H1 (cell line): ENCODE results near the gene NRL. TPM values are rescaled to one million over a fixed set of nuclear protein-coding genes. Genes with fewer than 3 reads are reported as not detected.

Source experiments
- CTCF ChIA-PET: fragments of 300-600 bp; sonication (Branson Sonifier 250); formaldehyde crosslinking; loops from one replicate; lab custom pipeline; 2021; ENCODE audit not compliant: partially characterized antibody; lab: Charles Lee
- POLR2A ChIA-PET: fragments of 300-600 bp; sonication (Branson Sonifier 250); formaldehyde crosslinking; loops from one replicate; lab custom pipeline; 2021; ENCODE audit warnings: inconsistent platforms; ENCODE audit not compliant: partially characterized antibody; lab: Charles Lee
- DNase-seq, 2 experiments: peaks; one replicate each; pipeline versions ENCODE4 v3.0.0 to v3.0.0-alpha.2; 2010 to 2022; ENCODE audit warnings: low spot score in 2 of 2, low read depth in 1 of 2, mixed read lengths in 1 of 2
- FAIRE-seq: peaks from 2 replicates; lab custom pipeline; 2011; peaks lifted over from hg19 to GRCh38; lab: Jason Lieb, UNC
- H2AFZ ChIP-seq: 2 replicates; pipeline ENCODE4 v1.8.1; 2012; ENCODE audit warnings: low read length, inconsistent platforms
- H2AK5ac ChIP-seq: 2 replicates; pipeline ENCODE4 v1.6.1; 2013; ENCODE audit warnings: low read depth, low read length
- H2BK120ac ChIP-seq: replicated peaks from 2 replicates; pipeline ENCODE3; 2013; ENCODE audit warnings: low read depth, low read length, inconsistent platforms
- H2BK12ac ChIP-seq: 2 replicates; pipeline ENCODE4 v1.6.1; 2013; ENCODE audit warnings: low read depth, low read length
- H2BK15ac ChIP-seq: 2 replicates; pipeline ENCODE4 v1.6.1; 2013; ENCODE audit warnings: low read length
- H2BK20ac ChIP-seq: 2 replicates; pipeline ENCODE4 v1.6.1; 2013; ENCODE audit warnings: low read length
- H2BK5ac ChIP-seq: 2 replicates; pipeline ENCODE4 v1.6.1; 2013; ENCODE audit warnings: low read depth, low read length
- H3K14ac ChIP-seq: 2 replicates; pipeline ENCODE4 v1.6.1; 2013; ENCODE audit warnings: inconsistent platforms; ENCODE audit not compliant: insufficient read length
- H3K18ac ChIP-seq: 2 replicates; pipeline ENCODE4 v1.6.1; 2013; ENCODE audit warnings: low read length; ENCODE audit errors: extremely low read depth
- H3K23ac ChIP-seq: 2 replicates; pipeline ENCODE4 v1.6.1; 2013; ENCODE audit warnings: inconsistent platforms; ENCODE audit not compliant: insufficient read length
- H3K23me2 ChIP-seq: 2 replicates; pipeline ENCODE4 v1.6.1; 2013; ENCODE audit warnings: low read depth, low read length
- H3K27ac ChIP-seq: 2 replicates; pipeline ENCODE4 v1.6.1; 2011; ENCODE audit warnings: low read depth, low read length, inconsistent platforms
- H3K27me3 ChIP-seq, 4 experiments: replicated peaks in 1 of 4; 1 replicate in 1 of 4; 2 replicates in 3 of 4; pipeline versions ENCODE4 v1.6.1 to v1.8.1; 2011 to 2013; ENCODE audit warnings: low read length in 3 of 4, mild to moderate bottlenecking in 3 of 4, inconsistent platforms in 2 of 4, mixed read lengths in 2 of 4, moderate library complexity in 1 of 4; ENCODE audit not compliant: control insufficient read depth in 3 of 4, insufficient read depth in 3 of 4; ENCODE audit errors: extremely low read depth in 1 of 4
- H3K36me3 ChIP-seq, 4 experiments: 2 replicates each; pipeline versions ENCODE4 v1.6.1 to v1.8.1; 2011 to 2013; ENCODE audit warnings: mild to moderate bottlenecking in 4 of 4, low read length in 3 of 4, moderate library complexity in 2 of 4, control low read depth in 1 of 4, inconsistent platforms in 1 of 4; ENCODE audit not compliant: insufficient read depth in 4 of 4, control insufficient read depth in 2 of 4
- H3K4ac ChIP-seq: replicated peaks from 2 replicates; pipeline ENCODE3; 2013; ENCODE audit warnings: low read length, low read depth, mixed read lengths, inconsistent platforms; ENCODE audit not compliant: insufficient read length
- H3K4me1 ChIP-seq, 4 experiments: replicated peaks in 1 of 4; 1 replicate in 1 of 4; 2 replicates in 3 of 4; pipeline versions ENCODE4 v1.6.1 to v1.8.1; 2011 to 2013; ENCODE audit warnings: low read length in 3 of 4, inconsistent platforms in 2 of 4, mixed read lengths in 1 of 4; ENCODE audit not compliant: insufficient read depth in 4 of 4, control insufficient read depth in 3 of 4
- H3K4me2 ChIP-seq, 2 experiments: 2 replicates each; pipeline versions ENCODE4 v1.6.1 to v1.8.1; 2011 to 2013; ENCODE audit warnings: low read depth in 2 of 2, low read length in 2 of 2, control low read depth in 1 of 2, inconsistent platforms in 1 of 2, mild to moderate bottlenecking in 1 of 2; ENCODE audit not compliant: insufficient read depth in 1 of 2
- H3K4me3 ChIP-seq, 4 experiments: fragments of 200-600, 300-600 bp in 1 of 4; sonication (generic), shearing (Covaris generic), sonication (Bioruptor Twin) in 1 of 4; 2 replicates each; pipeline versions ENCODE4 v1.5.1 to v1.8.1; 2011 to 2016; ENCODE audit warnings: low read length in 4 of 4, low read depth in 3 of 4, control low read depth in 2 of 4, inconsistent platforms in 2 of 4, mild to moderate bottlenecking in 2 of 4, mixed read lengths in 1 of 4, moderate library complexity in 1 of 4; ENCODE audit not compliant: insufficient read depth in 2 of 4; ENCODE audit errors: extremely low read depth in 1 of 4
- H3K56ac ChIP-seq: replicated peaks from 2 replicates; pipeline ENCODE3; 2013; ENCODE audit warnings: low read depth, mild to moderate bottlenecking, mixed read lengths, low read length, inconsistent platforms; ENCODE audit not compliant: insufficient read length
- H3K79me1 ChIP-seq: 2 replicates; pipeline ENCODE4 v1.6.1; 2013; ENCODE audit warnings: low read depth, low read length, control low read depth
- H3K79me2 ChIP-seq, 2 experiments: 2 replicates each; pipeline versions ENCODE4 v1.6.1 to v1.8.1; 2012 to 2013; ENCODE audit warnings: low read length in 2 of 2, mild to moderate bottlenecking in 2 of 2, inconsistent platforms in 1 of 2; ENCODE audit not compliant: insufficient read depth in 2 of 2, control insufficient read depth in 1 of 2
- H3K9ac ChIP-seq, 4 experiments: replicated peaks in 1 of 4; 1 replicate in 1 of 4; 2 replicates in 3 of 4; pipeline versions ENCODE4 v1.6.1 to v1.8.1; 2011 to 2013; ENCODE audit warnings: low read depth in 3 of 4, low read length in 3 of 4, control low read depth in 2 of 4, mild to moderate bottlenecking in 2 of 4, moderate library complexity in 2 of 4, inconsistent platforms in 1 of 4; ENCODE audit errors: extremely low read depth in 1 of 4
- H3K9me3 ChIP-seq, 2 experiments: 2 replicates each; pipeline versions ENCODE4 v1.6.1 to v1.8.1; 2012 to 2013; ENCODE audit warnings: mild to moderate bottlenecking in 2 of 2, moderate library complexity in 2 of 2, control low read depth in 1 of 2, inconsistent platforms in 1 of 2, low read depth in 1 of 2, low read length in 1 of 2, mixed read lengths in 1 of 2; ENCODE audit not compliant: insufficient read depth in 2 of 2
- H4K20me1 ChIP-seq, 2 experiments: replicated peaks in 1 of 2; 2 replicates each; pipeline versions ENCODE3 to v1.8.1; 2011 to 2013; ENCODE audit warnings: inconsistent platforms in 2 of 2, low read length in 2 of 2, mild to moderate bottlenecking in 1 of 2; ENCODE audit not compliant: insufficient read depth in 2 of 2, control insufficient read depth in 1 of 2
- H4K5ac ChIP-seq: 2 replicates; pipeline ENCODE4 v1.6.1; 2013; ENCODE audit warnings: low read length, low read depth, mixed read lengths, inconsistent platforms; ENCODE audit not compliant: insufficient read length
- H4K8ac ChIP-seq: 2 replicates; pipeline ENCODE4 v1.8.0; 2013; ENCODE audit warnings: mild to moderate bottlenecking, moderate library complexity, low read length, inconsistent platforms; ENCODE audit not compliant: insufficient read depth; ENCODE audit errors: extremely low read depth
- H4K91ac ChIP-seq: replicated peaks from 2 replicates; pipeline ENCODE3; 2013; ENCODE audit warnings: low read length, mixed read lengths, inconsistent platforms; ENCODE audit not compliant: insufficient read length
- ATF2 ChIP-seq: IDR thresholded peaks from 2 replicates; pipeline ENCODE4 v1.6.1; 2012; ENCODE audit warnings: low read length, inconsistent platforms
- BACH1 ChIP-seq: IDR thresholded peaks from 2 replicates; pipeline ENCODE4 v1.6.1; 2012; ENCODE audit warnings: low read length, improper control_type of control experiment
- CEBPB ChIP-seq: IDR thresholded peaks from 2 replicates; pipeline ENCODE4 v1.6.1; 2012; ENCODE audit warnings: low read depth, low read length
- CHD2 ChIP-seq: IDR thresholded peaks from 2 replicates; pipeline ENCODE4 v1.6.1; 2012; ENCODE audit warnings: low read length, improper control_type of control experiment
- CTBP2 ChIP-seq: IDR thresholded peaks from 2 replicates; pipeline ENCODE4 v1.7.0; 2011; ENCODE audit warnings: borderline replicate concordance, mild to moderate bottlenecking, moderate library complexity, mixed read lengths, low read length; ENCODE audit not compliant: insufficient read depth, insufficient read length
- EZH2 ChIP-seq: fragments of 200-600 bp; sonication (generic); IDR thresholded peaks from 2 replicates; pipeline ENCODE4 v1.7.1; 2012; ENCODE audit warnings: low read depth, mild to moderate bottlenecking, moderate library complexity, low read length, inconsistent platforms; ENCODE audit not compliant: severe bottlenecking
- MAFK ChIP-seq: IDR thresholded peaks from 2 replicates; pipeline ENCODE4 v1.6.1; 2012; ENCODE audit warnings: low read depth, mild to moderate bottlenecking, improper control_type of control experiment, low read length
- POU5F1 ChIP-seq: IDR thresholded peaks from 2 replicates; pipeline ENCODE4 v1.6.1; 2011; ENCODE audit warnings: low read depth, mild to moderate bottlenecking, low read length, moderate library complexity
- SIRT6 ChIP-seq: IDR thresholded peaks from one replicate; pipeline ENCODE4 v1.7.1; 2012; ENCODE audit warnings: low read length, inconsistent platforms
- SP4 ChIP-seq: IDR thresholded peaks from 2 replicates; pipeline ENCODE4 v1.6.1; 2012; ENCODE audit warnings: low read length, inconsistent platforms
- TAF7 ChIP-seq: optimal IDR thresholded peaks from 2 replicates; pipeline ENCODE3; 2011; ENCODE audit warnings: low read depth, mild to moderate bottlenecking, inconsistent platforms, low read length, moderate library complexity, borderline replicate concordance
- TCF12 ChIP-seq: IDR thresholded peaks from 2 replicates; pipeline ENCODE4 v1.6.1; 2011; ENCODE audit warnings: low read depth, mild to moderate bottlenecking, low read length
- ZNF274 ChIP-seq: IDR thresholded peaks from 2 replicates; pipeline ENCODE4 v1.7.0; 2012; ENCODE audit warnings: low read length, borderline replicate concordance; ENCODE audit errors: extremely low read depth
- WGBS, 2 experiments: shearing (Covaris generic) in 1 of 2; methylation state at CpG; one replicate each; pipeline versions ENCODE4 v1.1.6 to v1.1.7; 2013 to 2015; ENCODE audit warnings: low lambda C conversion rate in 2 of 2, mixed read lengths in 2 of 2, inconsistent platforms in 1 of 2, low coverage in 1 of 2, missing lambda C conversion rate in 1 of 2; ENCODE audit not compliant: insufficient replicate concordance in 2 of 2, insufficient coverage in 1 of 2, insufficient read length in 1 of 2; ENCODE audit errors: extremely low coverage in 1 of 2, missing lambda C conversion rate in 1 of 2; 5-methylcytosine and 5-hydroxymethylcytosine counted together
- polyA plus RNA-seq, 7 experiments: library from polyadenylated mRNA; depleted of rRNA in 3 of 7; stranded (reverse) in 5 of 7; unstranded in 2 of 7; fragments of >200 nt in 5 of 7; fragments of 200-250 nt in 2 of 7; gene quantifications; 1 replicate in 5 of 7; 2 replicates in 1 of 7; 4 replicates in 1 of 7; pipeline versions ENCODE4 v1.2.1 to v1.2.3, GENCODE V29; 2011 to 2013; ENCODE audit warnings: missing spikeins in 2 of 7, mixed read lengths in 2 of 7
- total RNA-seq: library from RNA; stranded (reverse); fragmentation: NEBNext Ultra II Directional; extraction: Animal tissue kit (Norgen Biotek cat#: 25700); gene quantifications from 2 replicates; pipeline ENCODE4 v1.2.1, GENCODE V29; 2021

Gene NRL
- total and polyA plus RNA-seq, 2 of the 8 experiments (the other 6 are each of a cell fraction or from before 2014, with no cell fraction given), result 1.1 to 2.2 TPM

GRCh38 chr14:24088095-24088494, 26.7 kb downstream of the NRL start:
- Histone ChIP-seq H3K4me3 (no peak overlapping the region), H3K23ac (no peak overlapping the region), H2AK5ac (no peak overlapping the region), H2BK12ac (peak overlapping the region; percentile 10; the same call in 1 of the 2 replicates), H3K14ac (no peak overlapping the region), H3K4me2 (no peak overlapping the region), H3K79me1 (no peaks in the 10 kb centered on the region), H2AFZ (no peak overlapping the region), H4K5ac (no peak overlapping the region), H3K56ac (no peak overlapping the region), H3K23me2 (no peaks in the 10 kb centered on the region), H3K27ac (no peak overlapping the region), H2BK15ac (0 out of 2 replicates have a peak overlapping the region, but pooled peaks have one; percentile 1), H3K18ac (no peak overlapping the region), H3K9me3 (no peaks in the 10 kb centered on the region), H3K4me1 (peaks cover 0 to 2% (median under 1%) of the 10 kb centered on the region in 4 experiments; a peak in 2 of 7 replicates), H2BK120ac (no peak overlapping the region), H4K20me1 (no peaks in the 10 kb centered on the region), H4K91ac (no peak overlapping the region), H2BK5ac (no peak overlapping the region), H3K79me2 (no peaks in the 10 kb centered on the region), H3K27me3 (no peaks in the 10 kb centered on the region; a peak in 1 of 7 replicates), H3K4ac (no peak overlapping the region), H4K8ac (no peak overlapping the region), H3K9ac (no peak overlapping the region), H3K36me3 (no peaks in the 10 kb centered on the region), H2BK20ac (no peak overlapping the region)
- WGBS, 2 experiments, result 89% methylated on average over 2 of the region's 2 CpGs; no CpG with 5 or more reads in 1 of the 2 experiments
- FAIRE-seq, result no peak
- DNase-seq, result no peak
- CTCF ChIA-PET, result interaction anchor here (0.6 to 12.8 kb wide), 7 partner anchors 11 to 721 kb away, joined by 3 to 316 read pairs (median 5); partner anchors contain the start of genes CARMIL3, CPNE6 and PSME1
- POLR2A ChIA-PET, result interaction anchor here (1.3 to 23.9 kb wide), 3 partner anchors 15 to 27 kb away, joined by 3 to 626 read pairs (median 259); partner anchors contain the start of gene CPNE6
- TF ChIP-seq MAFK (no peak), SIRT6 (no peak), TCF12 (no peak), CTBP2 (no peak), EZH2 (no peak), ZNF274 (no peak), ATF2 (no peak), TAF7 (no peak), CHD2 (no peak), POU5F1 (no peak), BACH1 (no peak), SP4 (no peak), CEBPB (no peak)
